ENCODE data around the gene TLL2. TPM values are rescaled to one million over a fixed set of nuclear protein-coding genes. Genes with fewer than 3 reads are reported as not detected.

Gene TLL2
- total and polyA plus RNA-seq, 3 donors from 2014 or later = 0.39 to 0.68 (median 0.67) TPM

DNA sequence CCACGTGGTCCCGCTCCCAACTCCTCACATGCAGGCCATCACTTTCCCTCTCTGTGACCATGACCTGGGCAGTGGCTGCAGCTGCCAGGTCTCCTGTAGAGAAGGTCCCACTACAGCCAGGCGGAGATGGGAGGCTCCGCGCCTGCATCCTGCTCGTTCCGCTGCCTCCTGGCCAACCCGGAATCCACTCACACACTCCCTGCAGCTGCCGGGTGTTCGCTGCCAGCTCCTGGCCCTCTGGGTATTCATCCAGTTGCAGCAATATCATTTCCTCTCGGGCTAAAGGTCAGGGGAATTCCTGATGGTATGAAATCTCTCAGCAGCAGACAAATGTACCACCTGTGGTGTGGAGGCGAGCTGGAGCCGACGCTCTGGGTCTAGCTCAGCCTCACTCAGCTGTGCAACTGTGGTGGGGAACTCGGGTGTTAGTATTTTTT lies 65.7 kb downstream of the TLL2 start:
- Histone ChIP-seq H3K4me1 (peaks cover 4% of the 10 kb centered on the region), H3K9me3 (no peaks in the 10 kb centered on the region), H3K36me3 (ENCODE audit: low read depth, missing control alignments) (no peaks in the 10 kb centered on the region), H3K4me3 (no peak overlapping the region), H3K27me3 (no peaks in the 10 kb centered on the region), H3K27ac (no peak overlapping the region)
- 32 to 70% methylated on average over 13 to 15 of the region's 15 CpGs for WGBS, 2 donors
- peak; percentile 27 for DNase-seq
- TF ChIP-seq, protein P1, sequence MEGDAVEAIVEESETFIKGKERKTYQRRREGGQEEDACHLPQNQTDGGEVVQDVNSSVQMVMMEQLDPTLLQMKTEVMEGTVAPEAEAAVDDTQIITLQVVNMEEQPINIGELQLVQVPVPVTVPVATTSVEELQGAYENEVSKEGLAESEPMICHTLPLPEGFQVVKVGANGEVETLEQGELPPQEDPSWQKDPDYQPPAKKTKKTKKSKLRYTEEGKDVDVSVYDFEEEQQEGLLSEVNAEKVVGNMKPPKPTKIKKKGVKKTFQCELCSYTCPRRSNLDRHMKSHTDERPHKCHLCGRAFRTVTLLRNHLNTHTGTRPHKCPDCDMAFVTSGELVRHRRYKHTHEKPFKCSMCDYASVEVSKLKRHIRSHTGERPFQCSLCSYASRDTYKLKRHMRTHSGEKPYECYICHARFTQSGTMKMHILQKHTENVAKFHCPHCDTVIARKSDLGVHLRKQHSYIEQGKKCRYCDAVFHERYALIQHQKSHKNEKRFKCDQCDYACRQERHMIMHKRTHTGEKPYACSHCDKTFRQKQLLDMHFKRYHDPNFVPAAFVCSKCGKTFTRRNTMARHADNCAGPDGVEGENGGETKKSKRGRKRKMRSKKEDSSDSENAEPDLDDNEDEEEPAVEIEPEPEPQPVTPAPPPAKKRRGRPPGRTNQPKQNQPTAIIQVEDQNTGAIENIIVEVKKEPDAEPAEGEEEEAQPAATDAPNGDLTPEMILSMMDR (IDR thresholded peaks at IDR 0.05) = no peak
- no peak for TF ChIP-seq POLR2A (IDR thresholded peaks at IDR 0.05)
- intact Hi-C loops (cut with DNase I; ENCODE audit: low total_unique reads) = no loop called here

DNA sequence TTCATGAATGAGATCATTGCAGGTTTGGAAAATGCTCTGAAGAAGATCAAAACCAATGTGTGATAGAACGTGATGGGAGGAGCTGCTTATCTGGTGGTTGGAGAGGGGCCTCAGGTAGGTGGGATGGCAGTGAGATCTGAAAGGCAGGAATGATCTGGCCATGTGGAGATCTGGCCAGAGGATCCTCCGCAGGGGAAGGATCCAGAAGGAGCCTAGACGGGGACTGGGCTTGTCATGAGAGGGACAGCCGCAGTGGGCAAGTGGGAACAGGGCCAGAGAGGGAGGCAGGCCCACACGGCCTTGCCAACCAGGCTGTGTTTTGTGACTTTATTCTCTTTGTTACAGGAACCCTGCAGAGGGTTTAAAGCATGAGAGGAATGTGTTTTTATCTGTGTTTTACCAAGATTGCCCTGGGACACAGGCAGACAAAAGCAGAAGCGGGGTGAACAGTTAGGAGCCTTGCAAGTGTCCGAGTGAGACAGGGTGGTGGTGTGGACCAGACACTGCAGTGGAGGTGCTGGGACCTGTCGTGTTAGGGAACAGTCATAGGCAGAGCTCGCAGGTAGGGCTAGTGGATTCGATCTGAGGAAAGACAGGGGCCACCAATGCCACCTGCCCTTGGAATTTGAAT lies 66.6 kb downstream of the TLL2 start:
- intact Hi-C loops (cut with DNase I; ENCODE audit: low total_unique reads) = no loop called here
- TF ChIP-seq POLR2A (IDR thresholded peaks at IDR 0.05) = no peak
- TF ChIP-seq, protein P1 (IDR thresholded peaks at IDR 0.05) = no peak

DNA sequence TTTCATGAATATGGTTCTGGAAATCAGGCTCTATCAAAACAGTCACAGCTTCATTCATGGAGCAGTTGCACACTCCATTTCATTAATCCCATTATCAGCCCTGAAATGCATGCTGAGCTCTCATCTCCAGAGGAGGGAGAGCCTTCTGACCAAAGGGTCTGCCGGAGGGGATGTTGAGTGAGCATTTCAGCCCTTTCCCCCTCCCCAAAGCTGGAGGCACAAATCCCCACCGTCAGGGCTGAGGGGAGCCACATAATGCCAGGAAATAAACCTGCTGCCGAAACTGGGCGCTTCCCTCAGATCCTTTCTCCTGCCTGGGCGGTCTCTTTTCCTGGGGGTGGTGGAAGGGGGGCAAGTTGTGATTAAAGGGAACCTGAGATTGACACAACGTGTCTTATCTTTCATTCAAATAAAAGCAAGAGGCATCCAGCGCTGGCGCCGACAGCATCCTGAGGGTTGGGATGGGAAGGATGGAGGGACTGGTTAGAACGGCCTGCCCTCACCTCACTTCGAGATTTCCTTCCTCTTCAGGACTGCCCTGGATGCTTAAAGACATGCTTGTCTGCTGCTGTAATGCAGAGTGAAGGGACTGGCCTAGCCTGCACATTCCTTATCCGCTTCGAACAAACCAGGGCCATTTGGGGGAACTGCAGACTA lies 71.6 kb downstream of the TLL2 start:
- no peak overlapping the region for H3K4me3 ChIP-seq
- DNase-seq = no peak
- H3K27ac ChIP-seq = no peak overlapping the region
- H3K27me3 ChIP-seq = no peaks in the 10 kb centered on the region
- no peaks in the 10 kb centered on the region for H3K36me3 ChIP-seq (ENCODE audit: low read depth, missing control alignments)
- intact Hi-C loops (cut with DNase I; ENCODE audit: low total_unique reads) = no loop called here
- TF ChIP-seq, protein P1 (IDR thresholded peaks at IDR 0.05) = no peak
- TF ChIP-seq POLR2A (IDR thresholded peaks at IDR 0.05) = no peak
- WGBS, 2 donors = 83% methylated on average over 10 to 13 of the region's 13 CpGs
- H3K4me1 ChIP-seq = no peaks in the 10 kb centered on the region
- H3K9me3 ChIP-seq = no peaks in the 10 kb centered on the region

More for the DNA sequence above, 66.6 kb downstream of the TLL2 start:
- no peaks in the 10 kb centered on the region for H3K36me3 ChIP-seq (ENCODE audit: low read depth, missing control alignments)
- H3K27me3 ChIP-seq = no peaks in the 10 kb centered on the region
- H3K4me1 ChIP-seq = peaks cover 4% of the 10 kb centered on the region
- H3K4me3 ChIP-seq = no peak overlapping the region
- WGBS, 2 donors = 63 to 75% methylated on average over 10 of the region's 10 CpGs
- DNase-seq = no peak
- no peaks in the 10 kb centered on the region for H3K9me3 ChIP-seq
- H3K27ac ChIP-seq = no peak overlapping the region

DNA sequence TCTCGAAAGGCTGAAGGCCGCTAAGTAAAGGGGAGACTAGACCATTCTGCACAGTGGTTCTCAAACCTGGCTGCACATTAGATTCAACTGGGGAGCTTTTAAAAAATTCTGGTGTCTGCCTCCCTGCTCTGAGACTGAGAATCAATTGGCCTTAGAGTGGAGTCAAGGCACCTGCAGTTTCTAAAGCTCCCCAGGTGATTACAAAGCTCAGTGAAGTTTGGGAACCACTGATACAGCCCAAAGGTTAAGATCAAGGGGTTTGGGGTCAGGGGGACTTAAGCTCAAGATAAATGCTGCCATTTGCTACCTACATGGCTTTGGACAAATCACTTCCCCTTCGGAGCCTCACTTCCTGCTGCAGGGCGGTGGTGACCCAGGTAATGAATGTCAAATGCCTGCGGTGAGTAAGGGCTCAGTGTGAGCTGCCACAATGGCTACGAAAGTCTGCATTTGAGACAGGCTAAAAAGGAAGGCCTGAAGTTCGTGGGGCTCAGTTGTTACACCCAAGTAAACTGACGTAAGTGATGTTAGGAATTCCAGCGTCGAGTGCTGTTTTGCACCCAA lies 72.3 kb downstream of the TLL2 start:
- H3K36me3 ChIP-seq (ENCODE audit: low read depth, missing control alignments) = no peaks in the 10 kb centered on the region
- intact Hi-C loops (cut with DNase I; ENCODE audit: low total_unique reads) = no loop called here
- H3K27me3 ChIP-seq = no peaks in the 10 kb centered on the region
- TF ChIP-seq, protein P1 (IDR thresholded peaks at IDR 0.05) = no peak
- TF ChIP-seq POLR2A (IDR thresholded peaks at IDR 0.05) = no peak
- no peak overlapping the region for H3K4me3 ChIP-seq
- WGBS, 2 donors = 86 to 89% methylated on average over 10 of the region's 10 CpGs
- H3K27ac ChIP-seq = no peak overlapping the region
- no peak for DNase-seq
- H3K4me1 ChIP-seq = no peaks in the 10 kb centered on the region
- no peaks in the 10 kb centered on the region for H3K9me3 ChIP-seq
